Peyer's patch (tissue), 4 donors: ENCODE measurements around the gene P2RY6. TPM values are rescaled to one million over a fixed set of nuclear protein-coding genes. Genes with fewer than 3 reads are reported as not detected.

Source experiments
- DNase-seq, 3 donors: peaks; one replicate each; pipeline ENCODE4 v3.0.0-alpha.2; 2017 to 2019
- H3K27ac ChIP-seq, 4 donors: fragments of 200-600 bp; sonication (generic); one replicate each; pipeline ENCODE4 v1.5.1; 2016 to 2019
- H3K27me3 ChIP-seq, 2 donors: fragments of 200-600 bp; sonication (generic); one replicate each; pipeline ENCODE4 v1.5.1; 2019
- H3K36me3 ChIP-seq, 3 donors: fragments of 200-600 bp; sonication (generic); one replicate each; pipeline ENCODE4 v1.5.1; 2016 to 2019
- H3K4me1 ChIP-seq, 4 donors: fragments of 200-600 bp; sonication (generic); one replicate each; pipeline ENCODE4 v1.5.1; 2016 to 2019
- H3K4me3 ChIP-seq, 4 donors: fragments of 200-600 bp; sonication (generic); 1 replicate in 3 of 4; 2 replicates in 1 of 4; pipeline ENCODE4 v1.5.1; 2016 to 2019; ENCODE audit warnings: mild to moderate bottlenecking in 1 of 4
- H3K9me3 ChIP-seq, 4 donors: fragments of 200-600 bp; sonication (generic); one replicate each; pipeline ENCODE4 v1.5.1; 2016 to 2019; ENCODE audit warnings: mild to moderate bottlenecking in 1 of 4
- CTCF ChIP-seq, 6 experiments: fragments of 450-650 bp in 4 of 6; fragments of 200-600 bp in 2 of 6; sonication (generic) in 1 of 6; IDR thresholded peaks; one replicate each; pipeline ENCODE4 v1.5.1; 2017 to 2019; ENCODE audit warnings: antibody characterized with exemption in 6 of 6, mild to moderate bottlenecking in 3 of 6, moderate library complexity in 1 of 6
- POLR2A ChIP-seq, 2 donors: fragments of 450-650 bp; IDR thresholded peaks; one replicate each; pipeline ENCODE4 v1.5.1; 2017; ENCODE audit warnings: antibody characterized with exemption in 2 of 2, mild to moderate bottlenecking in 2 of 2, moderate library complexity in 2 of 2
- total RNA-seq, 4 donors: library from RNA; depleted of rRNA; stranded (reverse); fragments of >200 nt; gene quantifications; one replicate each; pipeline ENCODE4 v1.1.0, GENCODE V29; 2016

Gene P2RY6
- total RNA-seq, 4 donors from 2014 or later: 1.5 to 6.6 (median 2.3) TPM; not detected in 1

- H3K9me3 ChIP-seq: no peaks in the 10 kb centered on the region
- no peaks in the 10 kb centered on the region for H3K27me3 ChIP-seq
- TF ChIP-seq CTCF (IDR thresholded peaks at IDR 0.05): peak; percentile 62 to 81 (median 74)
- TF ChIP-seq POLR2A (IDR thresholded peaks at IDR 0.05): peak in 1 of 2 donors; percentile 12
- H3K4me3 ChIP-seq: no peak overlapping the region
- H3K36me3 ChIP-seq: no peaks in the 10 kb centered on the region
- DNase-seq: peak; percentile 65 to 86 (median 73)
- no peaks in the 10 kb centered on the region for H3K4me1 ChIP-seq
- no peak overlapping the region for H3K27ac ChIP-seq
These were observed 23.3 kb downstream of the P2RY6 start for GRCh38 chr11:73295241-73295995.

DNA sequence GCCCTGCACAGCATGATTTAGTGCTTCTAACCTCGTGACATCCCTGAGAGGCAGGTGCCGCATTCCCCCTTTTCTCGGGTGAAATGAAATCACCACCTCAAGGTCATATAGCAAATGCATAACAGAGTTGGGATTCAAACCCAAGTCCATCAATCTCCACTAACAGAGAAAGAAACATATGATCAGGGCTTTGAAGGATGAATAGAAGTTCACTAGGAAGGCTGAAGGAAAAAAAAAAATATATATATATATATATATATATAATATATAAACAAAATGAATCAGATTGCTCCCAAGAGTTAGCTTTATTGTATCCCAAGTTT is 23.8 kb downstream of the P2RY6 start:
- Histone ChIP-seq H3K9me3 (no peaks in the 10 kb centered on the region), H3K4me1 (no peaks in the 10 kb centered on the region), H3K27ac (no peak overlapping the region), H3K27me3 (no peaks in the 10 kb centered on the region), H3K4me3 (no peak overlapping the region), H3K36me3 (no peaks in the 10 kb centered on the region)
- no peak for TF ChIP-seq POLR2A (IDR thresholded peaks at IDR 0.05)
- no peak for TF ChIP-seq CTCF (IDR thresholded peaks at IDR 0.05)
- no peak for DNase-seq

DNA sequence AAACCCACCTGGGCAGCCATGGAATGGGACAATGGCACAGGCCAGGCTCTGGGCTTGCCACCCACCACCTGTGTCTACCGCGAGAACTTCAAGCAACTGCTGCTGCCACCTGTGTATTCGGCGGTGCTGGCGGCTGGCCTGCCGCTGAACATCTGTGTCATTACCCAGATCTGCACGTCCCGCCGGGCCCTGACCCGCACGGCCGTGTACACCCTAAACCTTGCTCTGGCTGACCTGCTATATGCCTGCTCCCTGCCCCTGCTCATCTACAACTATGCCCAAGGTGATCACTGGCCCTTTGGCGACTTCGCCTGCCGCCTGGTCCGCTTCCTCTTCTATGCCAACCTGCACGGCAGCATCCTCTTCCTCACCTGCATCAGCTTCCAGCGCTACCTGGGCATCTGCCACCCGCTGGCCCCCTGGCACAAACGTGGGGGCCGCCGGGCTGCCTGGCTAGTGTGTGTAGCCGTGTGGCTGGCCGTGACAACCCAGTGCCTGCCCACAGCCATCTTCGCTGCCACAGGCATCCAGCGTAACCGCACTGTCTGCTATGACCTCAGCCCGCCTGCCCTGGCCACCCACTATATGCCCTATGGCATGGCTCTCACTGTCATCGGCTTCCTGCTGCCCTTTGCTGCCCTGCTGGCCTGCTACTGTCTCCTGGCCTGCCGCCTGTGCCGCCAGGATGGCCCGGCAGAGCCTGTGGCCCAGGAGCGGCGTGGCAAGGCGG is 24.5 kb downstream of the P2RY6 start:
- Histone ChIP-seq H3K27me3 (no peaks in the 10 kb centered on the region), H3K27ac (no peak overlapping the region), H3K36me3 (no peaks in the 10 kb centered on the region), H3K4me1 (no peaks in the 10 kb centered on the region), H3K9me3 (no peaks in the 10 kb centered on the region), H3K4me3 (no peak overlapping the region)
- no peak for TF ChIP-seq POLR2A (IDR thresholded peaks at IDR 0.05)
- DNase-seq: no peak

DNA sequence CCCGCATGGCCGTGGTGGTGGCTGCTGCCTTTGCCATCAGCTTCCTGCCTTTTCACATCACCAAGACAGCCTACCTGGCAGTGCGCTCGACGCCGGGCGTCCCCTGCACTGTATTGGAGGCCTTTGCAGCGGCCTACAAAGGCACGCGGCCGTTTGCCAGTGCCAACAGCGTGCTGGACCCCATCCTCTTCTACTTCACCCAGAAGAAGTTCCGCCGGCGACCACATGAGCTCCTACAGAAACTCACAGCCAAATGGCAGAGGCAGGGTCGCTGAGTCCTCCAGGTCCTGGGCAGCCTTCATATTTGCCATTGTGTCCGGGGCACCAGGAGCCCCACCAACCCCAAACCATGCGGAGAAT is 25.1 kb downstream of the P2RY6 start:
- H3K4me3 ChIP-seq: no peak overlapping the region
- H3K9me3 ChIP-seq: no peaks in the 10 kb centered on the region
- H3K27ac ChIP-seq: no peak overlapping the region
- no peak for DNase-seq
- H3K36me3 ChIP-seq: no peaks in the 10 kb centered on the region
- no peak for TF ChIP-seq CTCF (IDR thresholded peaks at IDR 0.05)
- no peak for TF ChIP-seq POLR2A (IDR thresholded peaks at IDR 0.05)
- H3K27me3 ChIP-seq: no peaks in the 10 kb centered on the region
- H3K4me1 ChIP-seq: no peaks in the 10 kb centered on the region

DNA sequence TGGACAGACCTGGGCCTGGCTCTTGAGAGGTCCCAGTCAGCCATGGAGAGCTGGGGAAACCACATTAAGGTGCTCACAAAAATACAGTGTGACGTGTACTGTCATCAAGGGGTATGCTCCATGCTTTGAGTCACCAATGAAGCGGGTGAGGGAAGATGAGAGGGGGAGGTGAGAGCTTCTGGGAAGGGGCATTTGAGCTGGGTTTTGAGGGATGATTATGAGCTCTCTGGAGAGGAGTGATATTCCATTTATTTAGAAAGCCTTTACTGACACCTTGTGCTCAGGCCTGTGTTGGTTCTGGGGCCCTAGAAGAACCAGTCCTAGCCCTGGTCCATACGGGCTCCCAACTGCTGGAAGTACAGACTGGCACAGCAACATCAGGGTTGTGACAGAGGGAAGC is 25.6 kb downstream of the P2RY6 start:
- H3K4me1 ChIP-seq: no peaks in the 10 kb centered on the region
- TF ChIP-seq CTCF (IDR thresholded peaks at IDR 0.05): no peak
- no peak for TF ChIP-seq POLR2A (IDR thresholded peaks at IDR 0.05)
- no peaks in the 10 kb centered on the region for H3K9me3 ChIP-seq
- DNase-seq: no peak
- H3K27me3 ChIP-seq: no peaks in the 10 kb centered on the region
- H3K36me3 ChIP-seq: no peaks in the 10 kb centered on the region
- no peak overlapping the region for H3K4me3 ChIP-seq
- no peak overlapping the region for H3K27ac ChIP-seq

GRCh38 chr11:73298233-73298632 is 26.1 kb downstream of the P2RY6 start:
- no peaks in the 10 kb centered on the region for H3K9me3 ChIP-seq
- H3K27me3 ChIP-seq: no peaks in the 10 kb centered on the region
- TF ChIP-seq POLR2A (IDR thresholded peaks at IDR 0.05) (no peak), CTCF (IDR thresholded peaks at IDR 0.05) (no peak)
- no peak overlapping the region for H3K4me3 ChIP-seq
- no peak overlapping the region for H3K27ac ChIP-seq
- no peaks in the 10 kb centered on the region for H3K36me3 ChIP-seq
- no peaks in the 10 kb centered on the region for H3K4me1 ChIP-seq
- no peak for DNase-seq
